Measurements from ENCODE around the gene OR1F1.

- TF ChIP-seq EZH2 (IDR thresholded peaks at IDR 0.05) (peak; percentile 65), CTCF (IDR thresholded peaks at IDR 0.05) (no peak)
Observed at GRCh38 chr16:3174618-3175148, 13.3 kb upstream of the OR1F1 start.
